GM19240 (cell line): ENCODE data around the gene TMEM39A.

ENCODE experiments used
- DNase-seq: peaks from one replicate; pipeline ENCODE4 v3.0.0; 2011; ENCODE audit warnings: low spot score; ENCODE audit not compliant: insufficient read length

TMEM39A gene, protein sequence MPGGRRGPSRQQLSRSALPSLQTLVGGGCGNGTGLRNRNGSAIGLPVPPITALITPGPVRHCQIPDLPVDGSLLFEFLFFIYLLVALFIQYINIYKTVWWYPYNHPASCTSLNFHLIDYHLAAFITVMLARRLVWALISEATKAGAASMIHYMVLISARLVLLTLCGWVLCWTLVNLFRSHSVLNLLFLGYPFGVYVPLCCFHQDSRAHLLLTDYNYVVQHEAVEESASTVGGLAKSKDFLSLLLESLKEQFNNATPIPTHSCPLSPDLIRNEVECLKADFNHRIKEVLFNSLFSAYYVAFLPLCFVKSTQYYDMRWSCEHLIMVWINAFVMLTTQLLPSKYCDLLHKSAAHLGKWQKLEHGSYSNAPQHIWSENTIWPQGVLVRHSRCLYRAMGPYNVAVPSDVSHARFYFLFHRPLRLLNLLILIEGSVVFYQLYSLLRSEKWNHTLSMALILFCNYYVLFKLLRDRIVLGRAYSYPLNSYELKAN

DNA sequence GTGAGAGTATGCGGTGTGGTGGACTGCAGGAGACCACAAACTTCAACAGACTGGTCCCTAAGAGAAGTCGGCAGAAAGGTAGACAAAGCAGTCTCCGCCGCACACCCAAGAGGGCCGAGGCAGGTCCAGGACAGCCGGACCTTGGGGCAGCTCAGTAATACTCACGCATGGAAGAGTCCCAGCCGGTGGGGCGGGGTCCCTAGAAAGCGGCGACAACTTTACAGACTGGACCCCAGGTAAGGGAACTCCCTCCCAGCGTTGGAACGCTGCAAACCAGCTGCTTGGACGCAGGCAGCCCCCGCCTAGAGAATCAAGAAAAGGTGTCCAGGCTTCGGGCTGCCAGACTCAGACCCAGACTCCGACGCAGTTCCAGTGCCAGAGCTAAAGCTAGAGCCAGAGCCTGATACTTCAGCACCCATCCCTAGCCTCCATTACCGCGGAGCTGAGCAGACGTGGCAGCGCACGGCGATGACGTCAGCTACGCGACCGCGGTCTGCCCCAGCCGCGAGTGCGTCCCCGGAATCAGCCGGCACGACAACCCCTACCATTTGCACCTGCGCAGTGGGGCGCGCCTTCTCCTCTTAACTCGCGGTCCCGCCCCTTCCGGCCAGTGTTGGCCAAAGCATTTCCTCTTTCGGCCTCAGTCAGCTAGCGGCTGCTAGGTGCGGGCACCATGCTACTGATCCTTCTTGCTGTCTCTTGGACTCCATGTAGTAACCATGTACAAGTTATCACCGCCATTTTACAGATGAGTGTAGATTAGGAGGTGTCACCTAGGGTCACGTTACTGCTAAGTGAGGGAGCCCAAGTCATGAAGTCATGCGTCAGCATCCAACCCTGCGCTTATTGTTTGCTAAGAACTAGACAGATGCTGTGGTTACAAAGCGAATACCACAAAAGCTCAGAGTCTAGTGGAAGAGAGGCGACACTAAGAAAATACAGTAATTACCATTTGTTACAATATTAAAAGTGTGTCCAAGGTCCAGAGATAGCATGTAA lies at the start of gene TMEM39A:
TMEM39A (minus strand) TSS at position 445 of the 999 bp plus-strand sequence. CDS start 1,541 bp downstream, outside the sequence.
- peak; percentile 94 for DNase-seq

DNA sequence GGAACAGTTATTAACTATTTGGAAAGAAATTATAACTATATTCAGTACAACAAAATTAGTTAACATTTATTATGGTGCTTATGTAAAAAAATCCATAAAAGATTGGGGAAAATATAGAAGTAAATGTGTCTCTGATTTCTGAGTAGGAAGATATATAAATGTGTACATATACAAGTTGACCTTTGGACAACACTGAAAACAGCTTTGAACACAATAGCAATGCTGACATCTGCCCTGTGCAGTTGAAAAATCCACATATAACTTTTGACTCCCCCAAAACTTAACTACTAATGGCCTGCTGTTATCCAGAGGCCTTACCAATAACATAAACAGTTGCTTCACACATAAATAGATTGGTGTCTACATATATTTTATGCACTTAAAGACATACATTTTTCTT lies 47.3 kb upstream of the TMEM39A start:
- DNase-seq, result no peak

DNA sequence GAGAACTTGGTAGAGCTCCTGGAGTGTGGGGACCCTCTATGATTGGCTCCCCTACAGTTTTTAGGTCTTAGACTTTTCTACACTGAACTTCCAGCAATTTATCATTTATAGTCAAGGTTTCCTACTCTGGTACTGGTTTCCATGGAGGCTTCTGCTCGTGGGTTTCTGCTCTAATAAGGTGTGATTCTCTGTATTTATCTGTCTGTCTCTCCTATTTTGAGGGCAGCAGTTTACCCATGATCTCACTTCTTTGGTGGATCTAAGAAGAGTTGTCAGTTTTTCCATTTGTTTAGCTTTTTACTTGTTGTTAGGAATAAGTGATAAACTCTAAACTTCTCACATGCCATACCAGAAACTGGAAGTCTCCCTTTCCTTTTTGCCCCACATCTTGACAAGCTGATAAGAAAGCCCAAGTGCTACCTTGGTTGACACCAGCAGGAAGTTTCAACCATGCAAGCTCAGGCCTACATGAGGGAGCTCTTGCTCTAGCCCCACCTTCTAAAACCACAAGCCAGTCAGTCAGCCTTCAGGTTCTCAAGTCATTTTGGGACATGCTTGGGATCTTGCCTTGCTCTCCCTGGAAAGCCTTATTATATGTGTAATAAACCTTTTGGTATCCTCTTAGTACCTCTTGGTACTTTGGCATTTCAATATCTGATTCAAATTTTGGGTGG lies 44.9 kb upstream of the TMEM39A start:
- no peak for DNase-seq

DNA sequence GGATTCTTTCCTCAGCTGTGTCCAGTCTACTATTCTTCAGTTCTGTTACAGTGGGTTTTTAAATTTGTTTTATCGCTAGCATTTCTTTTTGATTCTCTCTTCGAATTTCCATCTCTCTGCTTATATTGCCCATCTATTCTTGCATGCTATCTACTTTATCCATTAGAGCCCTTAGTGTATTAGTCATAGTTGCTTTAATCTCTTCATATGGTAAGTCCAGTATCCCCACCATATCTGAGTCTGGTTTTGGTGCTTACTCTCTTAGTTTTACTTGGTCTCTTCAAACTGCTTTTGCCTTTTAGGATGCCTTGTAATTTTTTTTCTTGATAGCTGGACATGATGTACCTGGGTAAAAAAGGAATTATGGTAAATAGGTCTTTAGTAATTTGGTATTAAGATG lies 44.0 kb upstream of the TMEM39A start:
- DNase-seq, result no peak

DNA sequence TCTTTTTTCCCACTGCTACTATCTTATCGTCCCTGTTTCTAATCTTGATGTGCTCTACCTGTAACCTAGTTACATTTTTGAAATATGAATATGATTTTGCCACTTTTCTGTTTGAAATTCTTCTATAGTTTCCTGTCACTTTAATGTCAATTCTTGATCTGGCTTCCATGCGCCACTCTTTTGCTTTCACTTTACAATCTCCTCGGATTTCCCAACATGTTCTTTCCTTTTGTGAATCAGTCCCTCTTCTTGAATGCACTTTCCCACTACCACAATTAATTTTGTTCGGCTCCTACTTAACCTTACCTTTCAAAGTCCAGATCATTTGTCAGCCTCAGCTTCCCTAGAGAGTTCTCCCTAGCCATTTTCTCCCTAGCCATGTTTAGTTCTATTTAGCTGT lies 43.2 kb upstream of the TMEM39A start:
- no peak for DNase-seq

DNA sequence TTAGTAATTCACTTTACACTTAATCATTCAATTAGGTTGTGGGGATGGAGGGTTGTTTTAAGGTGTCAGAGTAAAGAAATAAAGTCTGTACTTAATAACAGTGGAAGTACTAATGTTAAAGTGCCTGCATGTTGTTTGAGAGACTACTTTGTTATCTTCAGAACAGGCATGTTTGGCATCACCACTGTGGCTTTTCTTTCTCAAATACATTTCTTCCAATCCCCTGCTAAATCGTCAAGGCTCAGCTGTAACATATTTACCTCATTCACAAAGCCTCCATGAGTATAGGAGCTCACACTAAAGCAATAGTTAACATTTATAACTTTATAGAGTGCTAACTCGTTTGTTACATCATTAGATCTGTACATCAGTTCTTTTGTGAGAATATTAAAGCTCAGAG lies 37.5 kb upstream of the TMEM39A start:
- no peak for DNase-seq

DNA sequence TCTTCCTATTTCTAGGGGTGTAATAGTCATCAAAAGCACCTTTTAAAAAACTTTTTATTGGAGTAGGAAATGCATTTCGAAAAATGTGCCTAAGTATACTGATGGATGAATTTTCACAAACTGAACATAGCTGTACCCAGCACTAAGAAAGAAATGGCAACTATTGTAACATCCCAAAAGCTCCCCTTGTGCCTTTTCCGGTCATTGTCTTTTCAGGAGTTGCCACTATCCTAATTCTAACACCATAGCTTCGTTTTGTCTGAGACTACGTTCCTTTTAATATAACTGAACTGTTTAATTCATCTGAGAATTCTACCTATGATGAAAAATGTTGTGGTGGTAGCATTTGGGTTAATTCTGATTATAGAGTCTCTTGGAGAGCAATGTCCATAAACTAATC lies 36.9 kb upstream of the TMEM39A start:
- no peak for DNase-seq

DNA sequence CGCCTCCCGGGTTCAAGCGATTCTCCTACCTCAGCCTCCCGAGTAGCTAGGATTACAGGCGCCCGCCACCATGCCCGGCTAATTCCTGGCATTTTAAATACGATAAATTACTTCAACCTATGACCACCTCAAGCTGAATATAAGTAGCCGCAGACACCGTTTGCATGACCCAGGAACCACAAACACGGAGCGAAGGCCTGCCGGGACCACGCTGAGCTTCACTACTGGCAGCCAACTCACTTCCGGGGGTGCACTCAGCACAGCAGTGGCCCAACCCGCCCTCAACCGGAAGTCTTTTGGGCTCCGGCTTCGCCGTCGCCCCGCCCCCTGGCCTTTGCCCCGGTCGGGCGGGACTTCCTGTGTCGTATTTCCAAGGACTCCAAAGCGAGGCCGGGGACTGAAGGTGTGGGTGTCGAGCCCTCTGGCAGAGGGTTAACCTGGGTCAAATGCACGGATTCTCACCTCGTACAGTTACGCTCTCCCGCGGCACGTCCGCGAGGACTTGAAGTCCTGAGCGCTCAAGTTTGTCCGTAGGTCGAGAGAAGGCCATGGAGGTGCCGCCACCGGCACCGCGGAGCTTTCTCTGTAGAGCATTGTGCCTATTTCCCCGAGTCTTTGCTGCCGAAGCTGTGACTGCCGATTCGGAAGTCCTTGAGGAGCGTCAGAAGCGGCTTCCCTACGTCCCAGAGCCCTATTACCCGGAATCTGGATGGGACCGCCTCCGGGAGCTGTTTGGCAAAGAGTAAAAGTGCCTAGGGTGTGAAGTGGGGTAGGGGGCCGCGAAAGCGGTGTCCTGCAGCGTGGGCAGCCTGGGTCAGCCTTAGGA lies 35.0 kb upstream of the TMEM39A start, which contains the start of gene TIMMDC1:
TIMMDC1 (plus strand) TSS at position 362 of the 826 bp plus-strand sequence; CDS start at position 549, 187 bp downstream.
- peak; percentile 92 for DNase-seq

DNA sequence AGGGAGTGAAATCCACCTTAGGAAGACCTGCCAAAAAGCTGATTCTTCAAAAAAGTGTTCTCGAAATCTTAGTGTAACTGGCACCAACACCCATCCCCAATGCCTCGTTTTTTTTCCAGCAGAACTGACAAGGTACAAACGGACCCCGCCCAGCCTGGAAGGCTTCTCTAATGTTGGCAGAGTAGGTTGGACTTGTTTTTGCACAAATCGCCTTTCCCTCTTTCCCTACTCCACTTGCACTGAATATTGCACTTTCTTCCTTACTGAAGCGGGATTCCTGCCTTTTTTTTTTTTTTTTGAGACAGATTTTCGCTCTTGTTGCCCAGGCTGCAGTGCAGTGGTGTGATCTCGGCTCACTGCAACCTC lies 34.4 kb upstream of the TMEM39A start:
- no peak for DNase-seq

DNA sequence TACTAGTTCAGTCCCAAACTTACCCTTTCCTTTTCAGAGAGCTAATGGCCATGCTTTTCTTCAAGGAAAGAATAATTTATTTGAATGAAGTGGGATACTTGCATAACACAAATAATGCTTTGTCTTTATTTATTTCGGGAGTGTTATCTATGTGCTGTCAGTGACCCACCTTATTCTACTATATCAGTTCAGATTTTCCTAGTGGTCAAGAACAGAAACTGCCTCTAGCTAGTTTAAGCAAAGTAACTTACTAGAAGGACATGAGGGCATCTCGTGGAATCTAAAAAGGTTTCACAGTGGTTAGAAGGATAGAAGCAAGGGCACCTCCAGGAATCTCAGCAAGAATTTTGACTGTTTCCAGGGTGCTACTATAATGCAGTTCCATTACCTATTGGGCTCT lies 31.2 kb upstream of the TMEM39A start:
- DNase-seq, result no peak

DNA sequence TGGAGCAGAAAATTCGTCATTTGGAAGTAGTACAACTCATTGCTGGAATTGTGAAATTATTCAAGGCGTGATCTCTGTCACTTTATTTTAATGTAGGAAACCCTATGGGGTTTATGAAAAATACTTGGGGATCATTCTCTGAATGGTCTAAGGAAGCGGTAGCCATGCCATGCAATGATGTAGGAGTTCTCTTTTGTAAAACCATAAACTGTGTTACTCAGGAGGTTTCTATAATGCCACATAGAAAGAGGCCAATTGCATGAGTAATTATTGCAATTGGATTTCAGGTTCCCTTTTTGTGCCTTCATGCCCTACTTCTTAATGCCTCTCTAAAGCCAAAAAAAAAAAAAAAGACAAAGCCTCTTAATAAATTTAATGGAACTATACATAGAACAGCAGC lies 29.4 kb upstream of the TMEM39A start:
- DNase-seq, result no peak

DNA sequence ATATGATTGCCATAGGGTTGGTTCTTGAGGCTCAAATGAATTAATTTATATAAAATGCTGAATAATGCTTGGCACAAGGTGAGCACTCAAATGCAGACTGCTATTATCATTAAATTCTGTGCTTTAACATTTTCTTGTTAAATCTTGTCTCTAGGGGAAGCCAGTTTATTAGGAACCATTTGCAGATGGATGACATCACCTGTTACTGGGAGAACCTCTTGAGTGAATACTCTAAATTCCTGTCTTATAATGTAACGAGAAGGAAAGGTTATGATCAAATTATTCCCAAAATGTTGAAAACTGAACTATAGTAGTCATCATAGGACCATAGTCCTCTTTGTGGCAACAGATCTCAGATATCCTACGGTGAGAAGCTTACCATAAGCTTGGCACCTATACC lies 28.7 kb upstream of the TMEM39A start:
- DNase-seq, result no peak

DNA sequence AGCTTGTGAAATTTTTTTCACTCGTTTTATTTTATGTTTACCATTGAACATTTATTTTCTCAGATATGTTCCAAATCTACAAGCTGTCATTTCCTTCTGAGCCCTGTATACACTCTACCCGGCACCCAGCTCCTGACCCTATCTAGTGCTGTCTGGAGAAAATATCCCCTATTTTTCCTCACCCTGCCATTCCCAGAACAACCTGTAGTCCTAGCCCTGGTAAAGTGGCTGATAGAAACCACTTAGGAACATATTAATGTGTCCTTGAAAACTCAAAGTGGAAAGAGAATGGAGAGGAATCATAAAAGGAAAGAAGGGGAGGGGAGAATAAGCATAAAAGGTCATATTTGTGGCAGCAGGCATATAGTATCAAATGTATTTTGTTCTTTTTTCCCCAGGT lies 26.7 kb upstream of the TMEM39A start:
- no peak for DNase-seq

DNA sequence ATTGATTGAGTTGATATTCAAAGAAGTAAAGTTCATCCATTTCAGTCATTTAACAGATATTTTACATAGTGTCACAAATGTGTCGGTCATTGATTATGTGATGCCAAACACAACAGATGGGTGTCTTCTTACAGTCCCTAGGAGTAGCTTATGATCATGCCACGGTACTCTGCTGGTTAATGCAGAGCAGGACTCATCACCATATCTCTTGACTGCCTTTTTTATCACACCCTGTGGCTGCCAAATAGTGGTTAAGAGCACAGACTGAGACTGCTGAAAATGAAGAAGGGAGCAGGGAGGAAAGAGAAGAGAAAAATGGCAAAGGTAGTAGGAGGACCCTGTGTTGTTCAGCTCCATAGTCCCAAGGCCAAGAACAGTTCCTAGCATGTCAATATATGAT lies 22.1 kb upstream of the TMEM39A start:
- no peak for DNase-seq

DNA sequence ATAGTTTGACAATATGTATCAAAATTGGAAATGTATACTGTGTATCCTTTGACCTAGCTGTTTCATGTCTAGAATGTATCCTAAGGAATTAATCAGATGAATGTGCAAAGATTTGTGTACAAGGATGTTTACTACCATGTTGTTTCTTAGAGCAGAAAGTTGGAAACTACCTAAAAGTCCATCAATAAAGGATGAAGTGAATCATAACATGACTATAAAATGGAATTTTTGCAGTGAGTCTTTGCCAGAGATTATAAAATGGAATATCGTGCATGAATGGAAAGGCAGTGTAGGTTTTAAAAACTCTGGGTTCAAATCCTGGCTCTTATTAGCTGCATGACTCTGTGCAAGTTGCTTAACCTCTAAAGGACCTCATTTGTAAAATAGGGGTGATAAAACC lies 19.7 kb upstream of the TMEM39A start:
- DNase-seq, result no peak

DNA sequence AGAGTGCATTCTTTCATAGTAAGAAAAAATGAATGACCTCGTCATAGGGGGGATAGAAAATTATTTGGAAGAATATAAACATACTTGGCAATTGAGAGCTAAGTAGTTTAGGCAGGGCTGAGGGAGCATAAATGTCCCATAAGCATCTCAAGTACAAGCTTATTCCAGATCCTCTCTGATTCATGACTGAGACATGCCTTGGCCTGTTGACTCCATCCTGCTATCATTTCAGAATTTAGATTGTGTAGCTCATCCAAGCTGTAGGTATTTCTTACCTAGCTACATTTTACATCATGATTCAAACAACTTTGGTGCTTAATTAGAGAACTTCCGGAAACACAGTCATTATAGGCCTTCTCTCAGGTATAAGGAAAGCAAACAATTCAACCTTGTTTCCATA lies 17.7 kb upstream of the TMEM39A start:
- DNase-seq, result no peak

DNA sequence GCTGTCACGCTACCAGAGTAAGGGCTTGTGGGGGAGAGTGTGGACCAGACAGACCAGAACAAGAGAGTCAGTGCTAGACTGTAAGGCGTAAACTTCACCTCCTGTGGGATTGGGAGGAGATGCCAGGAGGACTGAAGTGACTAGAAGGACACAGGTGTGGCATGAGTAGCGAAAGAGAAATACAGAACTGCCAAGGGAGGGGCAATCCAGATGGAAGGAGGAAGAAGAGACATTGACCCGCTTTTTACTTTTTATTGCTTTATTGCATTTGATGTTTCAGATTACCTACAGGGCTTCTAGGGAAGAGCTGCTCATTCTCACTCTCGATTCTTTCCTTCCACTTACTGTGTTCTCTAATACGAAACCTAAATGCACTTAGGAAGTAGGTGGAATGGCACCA lies 7.5 kb upstream of the TMEM39A start:
- no peak for DNase-seq

DNA sequence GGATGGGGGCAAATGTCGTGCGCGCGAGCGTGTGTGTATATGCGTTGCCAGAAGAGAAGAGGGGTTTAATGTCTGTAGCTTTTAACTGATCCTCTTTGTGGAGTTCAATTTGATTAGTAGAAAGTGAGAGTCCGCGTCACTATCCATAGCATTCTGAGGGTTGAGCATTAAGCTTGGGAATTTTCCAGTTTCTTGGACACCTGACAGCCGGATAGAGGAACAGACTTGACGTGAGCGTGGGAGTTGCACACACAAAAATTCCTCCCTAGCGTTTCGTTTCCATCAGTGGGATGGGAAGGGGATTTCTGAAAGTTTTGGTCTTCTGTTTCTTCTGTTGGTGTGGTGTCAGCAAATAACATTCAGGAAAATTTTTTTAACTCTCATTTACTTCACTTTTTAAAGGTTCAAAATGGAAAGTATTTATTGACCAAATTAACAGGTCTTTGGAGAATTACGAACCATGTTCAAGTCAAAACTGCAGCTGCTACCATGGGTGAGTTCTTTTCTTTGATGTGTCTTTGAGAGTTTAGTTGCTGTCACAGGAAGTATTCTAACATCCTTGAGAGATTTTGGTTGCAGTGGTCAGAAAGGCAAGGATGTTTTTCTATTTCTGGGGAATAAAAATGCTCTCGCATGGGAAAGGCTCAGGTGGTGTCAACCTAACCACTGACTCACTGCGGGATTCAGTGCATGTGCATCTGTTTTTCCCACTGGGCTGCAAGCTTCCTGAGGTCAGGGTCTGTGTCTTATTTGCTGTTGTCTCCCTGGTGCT lies 6.2 kb upstream of the TMEM39A start:
- no peak for DNase-seq

DNA sequence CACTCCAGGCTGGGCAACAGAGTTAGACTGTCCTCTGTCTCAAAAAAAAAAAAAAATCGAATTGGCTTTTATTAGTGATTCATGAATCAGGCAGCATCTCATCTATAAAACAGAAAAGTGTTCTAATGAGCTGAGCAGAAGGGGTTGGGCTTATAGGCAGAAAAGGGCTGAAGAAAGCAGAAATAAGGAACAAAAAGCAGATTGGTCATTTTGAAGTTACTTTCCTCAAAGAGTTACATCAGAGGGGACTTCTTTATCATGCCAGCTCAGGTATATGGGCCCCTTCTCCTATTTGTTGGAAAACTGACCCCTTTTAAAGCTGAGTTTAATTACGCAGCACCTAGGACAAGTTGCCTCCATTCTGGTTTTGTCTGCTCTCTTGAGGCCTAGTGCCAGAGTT lies 4.6 kb upstream of the TMEM39A start:
- no peak for DNase-seq

DNA sequence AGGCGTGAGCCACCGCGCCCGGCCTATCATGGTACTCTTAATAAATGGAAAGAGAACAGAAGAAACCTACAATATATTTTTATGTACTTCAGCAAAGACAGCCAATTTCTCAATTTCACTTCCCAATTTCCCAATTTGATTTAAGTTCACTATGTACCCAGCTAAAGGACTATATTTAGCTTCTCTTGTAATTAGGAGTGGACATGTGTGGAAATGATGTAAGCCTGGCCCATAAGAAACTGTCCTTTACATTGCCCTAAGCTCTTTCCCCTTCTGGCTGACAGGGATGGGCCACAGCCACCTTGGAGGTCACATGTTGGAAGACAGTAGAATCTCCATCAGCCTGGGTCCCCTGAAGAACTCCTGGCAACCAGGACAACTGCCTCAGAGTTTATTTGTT lies 6.2 kb downstream of the TMEM39A start:
- DNase-seq, result no peak
